ENCODE results near the gene ANKMY1. TPM values are rescaled to one million over a fixed set of nuclear protein-coding genes. Genes with fewer than 3 reads are reported as not detected.

ANKMY1 gene
- total and polyA plus RNA-seq, 2 of the 13 experiments (the other 11 are each of a cell fraction or from before 2014, with no cell fraction given), result 11.7 to 18.8 TPM

DNA sequence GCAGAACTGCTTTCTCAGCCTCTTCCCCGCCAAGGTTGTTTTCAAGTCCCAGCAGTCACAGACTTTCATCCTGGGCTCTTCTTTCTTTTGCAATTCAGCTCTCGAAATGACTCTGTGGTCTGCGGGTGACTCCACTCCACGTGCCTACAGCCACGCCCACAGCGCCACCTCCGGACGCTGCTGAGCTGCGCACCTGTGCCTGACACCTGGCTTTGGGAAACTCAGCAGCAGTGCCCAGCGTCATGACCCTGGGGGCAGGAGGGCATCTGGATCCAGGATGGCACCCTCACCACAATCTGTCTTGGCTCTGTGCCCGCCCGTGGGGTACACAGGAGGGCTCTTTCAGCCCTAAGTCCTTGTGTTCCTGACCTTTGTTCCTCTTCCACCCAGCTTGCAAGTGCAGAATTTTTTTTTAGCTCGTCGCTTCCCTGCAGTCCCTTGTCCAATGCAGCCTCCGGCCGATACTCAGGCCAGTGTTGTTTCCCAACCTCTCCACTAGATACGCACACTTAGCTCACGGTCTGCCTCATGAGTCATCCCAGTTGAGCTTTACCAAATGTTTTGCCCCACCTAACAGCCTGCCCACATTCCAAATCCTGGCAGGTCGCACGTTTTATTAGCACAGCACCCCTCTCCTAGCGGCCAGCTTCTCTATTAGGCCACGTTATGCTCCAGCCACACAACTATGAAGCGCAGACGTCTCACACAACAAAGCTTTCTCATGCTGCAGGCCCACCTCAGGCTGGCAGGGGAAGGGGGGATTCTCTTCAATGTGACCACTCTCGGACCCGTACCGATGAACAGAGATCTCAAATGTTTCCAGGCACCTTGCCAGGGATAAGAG, 22.2 kb upstream of the ANKMY1 start (continued):
- TF ChIP-seq, protein P1, sequence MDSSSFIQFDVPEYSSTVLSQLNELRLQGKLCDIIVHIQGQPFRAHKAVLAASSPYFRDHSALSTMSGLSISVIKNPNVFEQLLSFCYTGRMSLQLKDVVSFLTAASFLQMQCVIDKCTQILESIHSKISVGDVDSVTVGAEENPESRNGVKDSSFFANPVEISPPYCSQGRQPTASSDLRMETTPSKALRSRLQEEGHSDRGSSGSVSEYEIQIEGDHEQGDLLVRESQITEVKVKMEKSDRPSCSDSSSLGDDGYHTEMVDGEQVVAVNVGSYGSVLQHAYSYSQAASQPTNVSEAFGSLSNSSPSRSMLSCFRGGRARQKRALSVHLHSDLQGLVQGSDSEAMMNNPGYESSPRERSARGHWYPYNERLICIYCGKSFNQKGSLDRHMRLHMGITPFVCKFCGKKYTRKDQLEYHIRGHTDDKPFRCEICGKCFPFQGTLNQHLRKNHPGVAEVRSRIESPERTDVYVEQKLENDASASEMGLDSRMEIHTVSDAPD (CRISPR knock-in tag; IDR thresholded peaks at IDR 0.05), result no peak
- TF ChIP-seq, protein P2, sequence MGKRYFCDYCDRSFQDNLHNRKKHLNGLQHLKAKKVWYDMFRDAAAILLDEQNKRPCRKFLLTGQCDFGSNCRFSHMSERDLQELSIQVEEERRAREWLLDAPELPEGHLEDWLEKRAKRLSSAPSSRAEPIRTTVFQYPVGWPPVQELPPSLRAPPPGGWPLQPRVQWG (CRISPR knock-in tag; IDR thresholded peaks at IDR 0.05; ENCODE audit: borderline replicate concordance, low read depth), result no peak
- TF ChIP-seq, protein P3, sequence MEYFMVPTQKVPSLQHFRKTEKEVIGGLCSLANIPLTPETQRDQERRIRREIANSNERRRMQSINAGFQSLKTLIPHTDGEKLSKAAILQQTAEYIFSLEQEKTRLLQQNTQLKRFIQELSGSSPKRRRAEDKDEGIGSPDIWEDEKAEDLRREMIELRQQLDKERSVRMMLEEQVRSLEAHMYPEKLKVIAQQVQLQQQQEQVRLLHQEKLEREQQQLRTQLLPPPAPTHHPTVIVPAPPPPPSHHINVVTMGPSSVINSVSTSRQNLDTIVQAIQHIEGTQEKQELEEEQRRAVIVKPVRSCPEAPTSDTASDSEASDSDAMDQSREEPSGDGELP (IDR thresholded peaks at IDR 0.05; ENCODE audit: borderline replicate concordance, low read depth), result peak; percentile 39; the same call in 1 of the 2 replicates
- 0 out of 2 replicates have a peak, but pooled peaks have one; percentile 44 for TF ChIP-seq NFATC3 (CRISPR knock-in tag; IDR thresholded peaks at IDR 0.05)
- TF ChIP-seq ZNF737 (CRISPR knock-in tag; IDR thresholded peaks at IDR 0.05; ENCODE audit: borderline replicate concordance), result no peak
- TF ChIP-seq ZSCAN12 (CRISPR knock-in tag; IDR thresholded peaks at IDR 0.05), result no peak
- TF ChIP-seq, protein P4, sequence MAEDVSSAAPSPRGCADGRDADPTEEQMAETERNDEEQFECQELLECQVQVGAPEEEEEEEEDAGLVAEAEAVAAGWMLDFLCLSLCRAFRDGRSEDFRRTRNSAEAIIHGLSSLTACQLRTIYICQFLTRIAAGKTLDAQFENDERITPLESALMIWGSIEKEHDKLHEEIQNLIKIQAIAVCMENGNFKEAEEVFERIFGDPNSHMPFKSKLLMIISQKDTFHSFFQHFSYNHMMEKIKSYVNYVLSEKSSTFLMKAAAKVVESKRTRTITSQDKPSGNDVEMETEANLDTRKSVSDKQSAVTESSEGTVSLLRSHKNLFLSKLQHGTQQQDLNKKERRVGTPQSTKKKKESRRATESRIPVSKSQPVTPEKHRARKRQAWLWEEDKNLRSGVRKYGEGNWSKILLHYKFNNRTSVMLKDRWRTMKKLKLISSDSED (CRISPR knock-in tag; IDR thresholded peaks at IDR 0.05), result peak; percentile 84; the same call in 1 of the 2 replicates
- TF ChIP-seq, protein P5, sequence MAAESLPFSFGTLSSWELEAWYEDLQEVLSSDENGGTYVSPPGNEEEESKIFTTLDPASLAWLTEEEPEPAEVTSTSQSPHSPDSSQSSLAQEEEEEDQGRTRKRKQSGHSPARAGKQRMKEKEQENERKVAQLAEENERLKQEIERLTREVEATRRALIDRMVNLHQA (CRISPR knock-in tag; IDR thresholded peaks at IDR 0.05), result no peak
- TF ChIP-seq HNRNPUL1 (IDR thresholded peaks at IDR 0.05; ENCODE audit: low read depth, low read length), result no peak
- TF ChIP-seq, protein P6, sequence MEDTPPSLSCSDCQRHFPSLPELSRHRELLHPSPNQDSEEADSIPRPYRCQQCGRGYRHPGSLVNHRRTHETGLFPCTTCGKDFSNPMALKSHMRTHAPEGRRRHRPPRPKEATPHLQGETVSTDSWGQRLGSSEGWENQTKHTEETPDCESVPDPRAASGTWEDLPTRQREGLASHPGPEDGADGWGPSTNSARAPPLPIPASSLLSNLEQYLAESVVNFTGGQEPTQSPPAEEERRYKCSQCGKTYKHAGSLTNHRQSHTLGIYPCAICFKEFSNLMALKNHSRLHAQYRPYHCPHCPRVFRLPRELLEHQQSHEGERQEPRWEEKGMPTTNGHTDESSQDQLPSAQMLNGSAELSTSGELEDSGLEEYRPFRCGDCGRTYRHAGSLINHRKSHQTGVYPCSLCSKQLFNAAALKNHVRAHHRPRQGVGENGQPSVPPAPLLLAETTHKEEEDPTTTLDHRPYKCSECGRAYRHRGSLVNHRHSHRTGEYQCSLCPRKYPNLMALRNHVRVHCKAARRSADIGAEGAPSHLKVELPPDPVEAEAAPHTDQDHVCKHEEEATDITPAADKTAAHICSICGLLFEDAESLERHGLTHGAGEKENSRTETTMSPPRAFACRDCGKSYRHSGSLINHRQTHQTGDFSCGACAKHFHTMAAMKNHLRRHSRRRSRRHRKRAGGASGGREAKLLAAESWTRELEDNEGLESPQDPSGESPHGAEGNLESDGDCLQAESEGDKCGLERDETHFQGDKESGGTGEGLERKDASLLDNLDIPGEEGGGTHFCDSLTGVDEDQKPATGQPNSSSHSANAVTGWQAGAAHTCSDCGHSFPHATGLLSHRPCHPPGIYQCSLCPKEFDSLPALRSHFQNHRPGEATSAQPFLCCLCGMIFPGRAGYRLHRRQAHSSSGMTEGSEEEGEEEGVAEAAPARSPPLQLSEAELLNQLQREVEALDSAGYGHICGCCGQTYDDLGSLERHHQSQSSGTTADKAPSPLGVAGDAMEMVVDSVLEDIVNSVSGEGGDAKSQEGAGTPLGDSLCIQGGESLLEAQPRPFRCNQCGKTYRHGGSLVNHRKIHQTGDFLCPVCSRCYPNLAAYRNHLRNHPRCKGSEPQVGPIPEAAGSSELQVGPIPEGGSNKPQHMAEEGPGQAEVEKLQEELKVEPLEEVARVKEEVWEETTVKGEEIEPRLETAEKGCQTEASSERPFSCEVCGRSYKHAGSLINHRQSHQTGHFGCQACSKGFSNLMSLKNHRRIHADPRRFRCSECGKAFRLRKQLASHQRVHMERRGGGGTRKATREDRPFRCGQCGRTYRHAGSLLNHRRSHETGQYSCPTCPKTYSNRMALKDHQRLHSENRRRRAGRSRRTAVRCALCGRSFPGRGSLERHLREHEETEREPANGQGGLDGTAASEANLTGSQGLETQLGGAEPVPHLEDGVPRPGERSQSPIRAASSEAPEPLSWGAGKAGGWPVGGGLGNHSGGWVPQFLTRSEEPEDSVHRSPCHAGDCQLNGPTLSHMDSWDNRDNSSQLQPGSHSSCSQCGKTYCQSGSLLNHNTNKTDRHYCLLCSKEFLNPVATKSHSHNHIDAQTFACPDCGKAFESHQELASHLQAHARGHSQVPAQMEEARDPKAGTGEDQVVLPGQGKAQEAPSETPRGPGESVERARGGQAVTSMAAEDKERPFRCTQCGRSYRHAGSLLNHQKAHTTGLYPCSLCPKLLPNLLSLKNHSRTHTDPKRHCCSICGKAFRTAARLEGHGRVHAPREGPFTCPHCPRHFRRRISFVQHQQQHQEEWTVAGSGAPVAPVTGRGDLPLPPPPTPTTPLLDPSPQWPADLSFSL (CRISPR knock-in tag; IDR thresholded peaks at IDR 0.05), result peak; percentile 57; the same call in 1 of the 2 replicates
- peak; percentile 77 for TF ChIP-seq SALL1 (CRISPR knock-in tag; IDR thresholded peaks at IDR 0.05)
- TF ChIP-seq TRIM24 (CRISPR knock-in tag; IDR thresholded peaks at IDR 0.05), result no peak
- TF ChIP-seq, protein P7, sequence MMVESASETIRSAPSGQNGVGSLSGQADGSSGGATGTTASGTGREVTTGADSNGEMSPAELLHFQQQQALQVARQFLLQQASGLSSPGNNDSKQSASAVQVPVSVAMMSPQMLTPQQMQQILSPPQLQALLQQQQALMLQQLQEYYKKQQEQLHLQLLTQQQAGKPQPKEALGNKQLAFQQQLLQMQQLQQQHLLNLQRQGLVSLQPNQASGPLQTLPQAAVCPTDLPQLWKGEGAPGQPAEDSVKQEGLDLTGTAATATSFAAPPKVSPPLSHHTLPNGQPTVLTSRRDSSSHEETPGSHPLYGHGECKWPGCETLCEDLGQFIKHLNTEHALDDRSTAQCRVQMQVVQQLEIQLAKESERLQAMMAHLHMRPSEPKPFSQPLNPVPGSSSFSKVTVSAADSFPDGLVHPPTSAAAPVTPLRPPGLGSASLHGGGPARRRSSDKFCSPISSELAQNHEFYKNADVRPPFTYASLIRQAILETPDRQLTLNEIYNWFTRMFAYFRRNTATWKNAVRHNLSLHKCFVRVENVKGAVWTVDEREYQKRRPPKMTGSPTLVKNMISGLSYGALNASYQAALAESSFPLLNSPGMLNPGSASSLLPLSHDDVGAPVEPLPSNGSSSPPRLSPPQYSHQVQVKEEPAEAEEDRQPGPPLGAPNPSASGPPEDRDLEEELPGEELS (CRISPR knock-in tag; IDR thresholded peaks at IDR 0.05), result peak; percentile 61

Measured in HepG2 (cell line).